Caco-2 (cell line): ENCODE results near the gene ST6GAL1. TPM values are rescaled to one million over a fixed set of nuclear protein-coding genes. Genes with fewer than 3 reads are reported as not detected.

Source experiments
- BruUV-seq: library from RNA; stranded (reverse); fragments of 400-500 nt; replicated peaks from 2 replicates; lab custom pipeline; 2021; lab: Mats Ljungman, UMichigan
- CTCF ChIA-PET: fragments of 300-600 bp; sonication (Branson Sonifier 250); formaldehyde crosslinking; loops from one replicate; lab custom pipeline; 2022; ENCODE audit warnings: antibody characterized with exemption; lab: Charles Lee
- POLR2A ChIA-PET: fragments of 300-600 bp; sonication (Branson Sonifier 250); formaldehyde crosslinking; loops from one replicate; lab custom pipeline; 2022; ENCODE audit warnings: antibody characterized with exemption; lab: Charles Lee
- DNase-seq, 2 experiments: peaks; one replicate each; pipeline versions ENCODE4 v3.0.0 to v3.0.0-alpha.2; 2020 to 2022
- H3K27me3 ChIP-seq: replicated peaks from 2 replicates; pipeline ENCODE4 v1.6.0; 2011; ENCODE audit warnings: low read length; ENCODE audit not compliant: control insufficient read depth, insufficient read depth
- H3K36me3 ChIP-seq: 2 replicates; pipeline ENCODE4 v1.5.1; 2011; ENCODE audit warnings: low read length; ENCODE audit not compliant: control insufficient read depth, insufficient read depth
- H3K4me1 ChIP-seq: fragments of 250-450 bp; sonication (Bioruptor Pico); 2 replicates; pipeline ENCODE4 v1.5.1; 2020; ENCODE audit warnings: mild to moderate bottlenecking
- H3K4me3 ChIP-seq: 2 replicates; pipeline ENCODE4 v1.5.1; 2011; ENCODE audit warnings: low read depth, mild to moderate bottlenecking, control low read depth, low read length
- H3K9me3 ChIP-seq: fragments of 250-450 bp; sonication (Bioruptor Pico); 2 replicates; pipeline ENCODE4 v1.5.1; 2020; ENCODE audit warnings: mild to moderate bottlenecking, moderate library complexity
- H3K27ac Mint-ChIP-seq: one replicate; pipeline ENCODE4 v1.8.0; 2022; ENCODE audit warnings: mixed read lengths; ENCODE audit not compliant: unreplicated experiment
- H3K27me3 Mint-ChIP-seq: one replicate; pipeline ENCODE4 v1.8.0; 2022; ENCODE audit warnings: mixed read lengths; ENCODE audit not compliant: insufficient read depth, unreplicated experiment
- H3K36me3 Mint-ChIP-seq: one replicate; pipeline ENCODE4 v1.8.0; 2022; ENCODE audit warnings: mild to moderate bottlenecking, mixed read lengths; ENCODE audit not compliant: insufficient read depth, unreplicated experiment
- H3K4me1 Mint-ChIP-seq: one replicate; pipeline ENCODE4 v1.8.0; 2022; ENCODE audit warnings: low read depth, mixed read lengths; ENCODE audit not compliant: unreplicated experiment
- H3K4me3 Mint-ChIP-seq: one replicate; pipeline ENCODE4 v1.8.0; 2022; ENCODE audit warnings: mild to moderate bottlenecking, moderate library complexity, mixed read lengths; ENCODE audit not compliant: unreplicated experiment
- H3K9me3 Mint-ChIP-seq: one replicate; pipeline ENCODE4 v1.8.0; 2022; ENCODE audit warnings: mixed read lengths; ENCODE audit not compliant: unreplicated experiment
- intact Hi-C: fragments of 100-400 bp; cut with micrococcal nuclease; formaldehyde crosslinking; loops from one replicate; pipeline ENCODE4 v1.10.0; 2022; ENCODE audit not compliant: unreplicated experiment
- total RNA-seq: library from RNA; stranded (reverse); gene quantifications from 2 replicates; pipeline ENCODE4 v1.2.3, GENCODE V29; 2022
- TF ChIP-seq, protein P1 (sequence below), 2 experiments: fragments of 200-600 bp in 1 of 2; IDR thresholded peaks; 1 replicate in 1 of 2; 2 replicates in 1 of 2; pipeline versions ENCODE4 v1.5.1 to v1.8.0; 2011 to 2022; ENCODE audit warnings: antibody characterized with exemption in 1 of 2, control low read depth in 1 of 2, inconsistent platforms in 1 of 2, low read depth in 1 of 2, low read length in 1 of 2, mild to moderate bottlenecking in 1 of 2, moderate library complexity in 1 of 2; ENCODE audit not compliant: insufficient read depth in 1 of 2, severe bottlenecking in 1 of 2, unreplicated experiment in 1 of 2

ST6GAL1 gene
- total RNA-seq, 1 experiment from 2014 or later = 34.6 TPM

DNA sequence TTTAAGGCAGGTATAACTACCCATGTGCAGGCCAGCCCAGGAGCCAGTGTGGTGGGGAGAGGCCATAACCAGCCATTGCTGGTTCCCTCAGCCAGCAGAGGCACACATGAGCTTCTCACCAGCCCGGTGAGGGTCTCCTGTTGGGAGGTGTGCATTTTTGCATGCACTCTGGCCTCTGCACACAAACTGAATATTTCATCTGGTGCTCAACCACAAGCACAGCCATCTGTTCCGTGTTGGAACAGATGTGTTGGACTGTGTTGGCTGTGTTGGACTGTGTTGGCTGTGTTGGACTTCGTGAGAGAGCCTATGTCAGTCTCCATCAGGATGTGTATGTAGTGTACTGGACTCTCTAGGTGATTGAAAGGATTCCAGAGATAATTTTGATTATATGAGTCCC lies 141.8 kb downstream of the ST6GAL1 start:
- Histone ChIP-seq H3K27me3 (no peaks in the 10 kb centered on the region), H3K4me3 (no peak overlapping the region), H3K9me3 (no peaks in the 10 kb centered on the region), H3K4me1 (peaks cover 13% of the 10 kb centered on the region), H3K36me3 (0 out of 2 replicates have a peak, but pooled peaks cover 2% of the 10 kb centered on the region)
- TF ChIP-seq, protein P1, sequence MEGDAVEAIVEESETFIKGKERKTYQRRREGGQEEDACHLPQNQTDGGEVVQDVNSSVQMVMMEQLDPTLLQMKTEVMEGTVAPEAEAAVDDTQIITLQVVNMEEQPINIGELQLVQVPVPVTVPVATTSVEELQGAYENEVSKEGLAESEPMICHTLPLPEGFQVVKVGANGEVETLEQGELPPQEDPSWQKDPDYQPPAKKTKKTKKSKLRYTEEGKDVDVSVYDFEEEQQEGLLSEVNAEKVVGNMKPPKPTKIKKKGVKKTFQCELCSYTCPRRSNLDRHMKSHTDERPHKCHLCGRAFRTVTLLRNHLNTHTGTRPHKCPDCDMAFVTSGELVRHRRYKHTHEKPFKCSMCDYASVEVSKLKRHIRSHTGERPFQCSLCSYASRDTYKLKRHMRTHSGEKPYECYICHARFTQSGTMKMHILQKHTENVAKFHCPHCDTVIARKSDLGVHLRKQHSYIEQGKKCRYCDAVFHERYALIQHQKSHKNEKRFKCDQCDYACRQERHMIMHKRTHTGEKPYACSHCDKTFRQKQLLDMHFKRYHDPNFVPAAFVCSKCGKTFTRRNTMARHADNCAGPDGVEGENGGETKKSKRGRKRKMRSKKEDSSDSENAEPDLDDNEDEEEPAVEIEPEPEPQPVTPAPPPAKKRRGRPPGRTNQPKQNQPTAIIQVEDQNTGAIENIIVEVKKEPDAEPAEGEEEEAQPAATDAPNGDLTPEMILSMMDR (IDR thresholded peaks at IDR 0.05; ENCODE audit: insufficient read depth in 1 of 2, low read depth in 1 of 2, low read length in 1 of 2, severe bottlenecking in 1 of 2, unreplicated experiment in 1 of 2) = no peak
- Mint-ChIP-seq H3K4me3 (no peak overlapping the region), H3K36me3 (peaks cover 6% of the 10 kb centered on the region), H3K27ac (no peak overlapping the region), H3K9me3 (peaks cover 9% of the 10 kb centered on the region), H3K4me1 (no peaks in the 10 kb centered on the region), H3K27me3 (no peaks in the 10 kb centered on the region)
- BruUV-seq = no TSS peak
- ChIA-PET POLR2A (no interaction called here), CTCF (interaction anchor here (0.6 kb wide), 1 partner anchor 8 kb away, joined by 3 read pairs; no protein-coding TSS in a partner anchor)
- intact Hi-C loops = no loop called here
- no peak for DNase-seq

DNA sequence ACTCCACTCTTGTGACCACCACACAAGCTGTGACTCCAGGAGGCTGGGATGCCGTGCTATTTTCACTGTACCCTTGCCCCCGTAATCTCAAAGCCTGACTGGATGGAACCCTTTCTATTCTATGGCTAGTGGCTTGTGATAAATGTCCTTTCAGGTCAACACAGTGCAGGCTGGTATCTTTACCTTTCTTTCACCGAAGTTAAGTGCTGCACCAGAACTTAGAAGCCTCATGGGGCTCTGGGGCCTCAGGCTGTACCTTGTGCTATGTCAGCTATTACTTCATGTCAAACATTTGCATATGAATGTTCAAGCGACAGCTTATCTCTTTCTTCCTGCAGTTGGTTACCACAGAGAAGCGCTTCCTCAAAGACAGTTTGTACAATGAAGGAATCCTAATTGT lies 142.2 kb downstream of the ST6GAL1 start:
- ChIA-PET CTCF (interaction anchor here (0.6 kb wide), 1 partner anchor 8 kb away, joined by 3 read pairs; no protein-coding TSS in a partner anchor), POLR2A (no interaction called here)
- peaks cover 13% of the 10 kb centered on the region for H3K4me1 ChIP-seq
- H3K9me3 ChIP-seq = no peaks in the 10 kb centered on the region
- H3K9me3 Mint-ChIP-seq = peaks cover 9% of the 10 kb centered on the region
- no peaks in the 10 kb centered on the region for H3K27me3 ChIP-seq
- H3K36me3 Mint-ChIP-seq = peaks cover 6% of the 10 kb centered on the region
- no peak overlapping the region for H3K4me3 Mint-ChIP-seq
- intact Hi-C loops = no loop called here
- TF ChIP-seq, protein P1 (IDR thresholded peaks at IDR 0.05; ENCODE audit: insufficient read depth in 1 of 2, low read depth in 1 of 2, low read length in 1 of 2, severe bottlenecking in 1 of 2, unreplicated experiment in 1 of 2) = no peak
- no peak overlapping the region for H3K27ac Mint-ChIP-seq
- no peaks in the 10 kb centered on the region for H3K27me3 Mint-ChIP-seq
- 0 out of 2 replicates have a peak, but pooled peaks cover 2% of the 10 kb centered on the region for H3K36me3 ChIP-seq
- no peak overlapping the region for H3K4me3 ChIP-seq
- BruUV-seq = no TSS peak
- H3K4me1 Mint-ChIP-seq = no peaks in the 10 kb centered on the region
- peak in 1 of 2 experiments; percentile 46 for DNase-seq

DNA sequence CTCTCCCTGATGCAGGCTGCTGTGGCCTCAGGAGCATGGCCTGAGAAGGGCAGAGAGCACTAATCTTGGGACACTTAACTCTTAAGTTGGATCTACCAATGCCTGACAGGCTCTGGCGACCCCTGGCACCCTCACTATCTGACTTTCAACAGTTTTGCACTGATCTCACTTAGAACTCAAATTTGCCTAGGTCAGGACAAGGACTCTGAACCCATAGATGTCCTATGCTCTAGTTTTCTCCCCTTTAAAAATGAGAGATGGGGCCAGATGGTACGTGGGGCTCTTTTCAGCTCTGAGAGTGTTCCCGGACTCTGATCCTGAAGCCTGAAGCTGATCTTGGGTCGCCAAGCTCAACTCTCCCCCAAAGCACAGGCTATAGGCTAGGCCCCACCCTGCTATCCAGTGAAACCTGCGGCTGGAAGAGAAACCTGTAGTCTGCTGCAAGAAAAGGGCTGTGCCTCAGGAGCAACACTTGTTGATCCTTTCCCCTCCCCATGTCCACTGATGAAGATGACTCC lies 143.3 kb downstream of the ST6GAL1 start:
- H3K9me3 ChIP-seq = no peaks in the 10 kb centered on the region
- DNase-seq = no peak
- H3K4me1 ChIP-seq = peaks cover 13% of the 10 kb centered on the region
- intact Hi-C loops = no loop called here
- ChIA-PET CTCF (no interaction called here), POLR2A (no interaction called here)
- no peaks in the 10 kb centered on the region for H3K27me3 ChIP-seq
- Mint-ChIP-seq H3K4me3 (no peak overlapping the region), H3K27me3 (no peaks in the 10 kb centered on the region), H3K27ac (no peak overlapping the region), H3K9me3 (peaks cover 9% of the 10 kb centered on the region), H3K36me3 (peaks cover 6% of the 10 kb centered on the region), H3K4me1 (no peaks in the 10 kb centered on the region)
- H3K36me3 ChIP-seq = 0 out of 2 replicates have a peak, but pooled peaks cover 2% of the 10 kb centered on the region
- TF ChIP-seq, protein P1 (IDR thresholded peaks at IDR 0.05; ENCODE audit: insufficient read depth in 1 of 2, low read depth in 1 of 2, low read length in 1 of 2, severe bottlenecking in 1 of 2, unreplicated experiment in 1 of 2) = no peak
- H3K4me3 ChIP-seq = no peak overlapping the region
- no TSS peak for BruUV-seq
